Liver (tissue), 3 donors: ENCODE results near the gene ATAD3A.
"Not testable (repeated sequence)": the region's sequence is repeated elsewhere in the genome, so short reads cannot be mapped to it uniquely, and the experiment has no call there.

ENCODE experiments used
- CTCF ChIP-seq: fragments of 150-350 bp; IDR thresholded peaks from 2 replicates; pipeline ENCODE4 v1.5.1; 2017; ENCODE audit warnings: improper control_type of control experiment, low read depth, low read length; ENCODE audit not compliant: missing input control
- REST ChIP-seq: IDR thresholded peaks from 2 replicates; pipeline ENCODE4 v1.6.1; 2016; ENCODE audit warnings: antibody characterized with exemption, mild to moderate bottlenecking
- TAF1 ChIP-seq: conservative IDR thresholded peaks from 2 replicates; pipeline ENCODE4 v1.6.1; 2016; ENCODE audit warnings: antibody characterized with exemption, mild to moderate bottlenecking
- TF ChIP-seq, protein P1 (sequence below): IDR thresholded peaks from 2 replicates; pipeline ENCODE4 v1.6.1; 2016; ENCODE audit warnings: antibody characterized with exemption
- donor health status: healthy.
- donor health status: healthy.

- TF ChIP-seq CTCF, REST, TAF1: not testable (repeated sequence)
- TF ChIP-seq, protein P1, sequence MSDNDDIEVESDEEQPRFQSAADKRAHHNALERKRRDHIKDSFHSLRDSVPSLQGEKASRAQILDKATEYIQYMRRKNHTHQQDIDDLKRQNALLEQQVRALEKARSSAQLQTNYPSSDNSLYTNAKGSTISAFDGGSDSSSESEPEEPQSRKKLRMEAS: not testable (repeated sequence)
Measured at GRCh38 chr1:1468196-1468985, 43.6 kb upstream of the ATAD3A start.
